Measurements from ENCODE around the gene TSPEAR.

TSPEAR gene

DNA sequence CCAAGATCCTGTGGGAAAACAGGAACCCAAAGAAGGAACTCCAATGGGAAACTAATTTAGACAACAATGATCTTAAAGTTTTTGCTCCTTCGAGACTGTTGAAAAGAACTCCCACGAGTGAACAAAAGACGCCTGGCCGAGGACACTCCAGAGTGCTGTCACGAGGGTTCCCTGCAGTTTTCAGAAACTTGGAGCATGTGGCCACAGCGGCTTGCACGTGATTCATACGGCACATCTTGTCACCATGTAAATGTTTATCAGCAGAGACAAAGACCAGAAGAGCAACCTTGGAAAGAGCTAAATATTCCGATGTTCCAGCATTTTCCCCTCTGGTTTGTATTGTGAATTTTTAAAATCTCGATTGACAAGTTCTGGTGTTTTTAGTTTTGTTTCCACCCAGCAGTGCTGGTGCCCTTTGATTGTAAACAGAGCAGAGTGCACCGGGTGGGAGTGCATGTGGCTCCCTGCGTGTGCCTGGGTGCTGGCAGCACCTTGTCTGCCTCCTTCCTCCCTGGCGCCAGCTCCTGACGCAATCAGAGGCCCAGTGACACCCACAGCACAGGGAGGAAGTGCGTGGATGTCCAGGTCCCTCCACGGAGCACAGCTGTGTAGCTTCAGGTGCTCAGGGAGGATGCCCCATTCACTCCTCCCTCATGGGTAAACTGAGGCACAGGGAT is 233.1 kb downstream of the TSPEAR start:
- DNase-seq: no peak

GRCh38 chr21:44477712-44478111 is 233.7 kb downstream of the TSPEAR start:
- no peak for DNase-seq

DNA sequence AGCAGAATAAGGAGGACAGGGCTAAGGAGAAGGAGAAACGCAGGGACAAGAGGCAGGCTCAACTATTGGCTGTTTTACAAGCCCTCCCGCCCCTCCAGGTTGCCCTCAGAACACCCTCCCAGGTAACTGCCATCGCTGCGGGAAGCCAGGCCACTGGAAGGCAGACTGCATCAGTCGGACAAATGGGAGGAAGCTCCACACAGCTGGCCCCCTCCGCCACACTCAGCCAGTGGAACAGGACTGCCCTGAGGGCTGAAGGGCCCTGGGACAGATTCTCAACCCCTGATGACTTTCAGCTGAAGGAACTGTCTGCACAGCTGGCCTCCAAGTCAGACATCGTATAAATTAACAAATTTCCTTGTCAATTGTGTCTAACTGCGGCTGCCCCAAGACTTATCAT is 234.2 kb downstream of the TSPEAR start:
- no peak for DNase-seq

GRCh38 chr21:44475266-44475845 is 236.0 kb downstream of the TSPEAR start:
- no peak for DNase-seq

GRCh38 chr21:44473915-44474555 is 237.3 kb downstream of the TSPEAR start:
- no peak for DNase-seq

DNA sequence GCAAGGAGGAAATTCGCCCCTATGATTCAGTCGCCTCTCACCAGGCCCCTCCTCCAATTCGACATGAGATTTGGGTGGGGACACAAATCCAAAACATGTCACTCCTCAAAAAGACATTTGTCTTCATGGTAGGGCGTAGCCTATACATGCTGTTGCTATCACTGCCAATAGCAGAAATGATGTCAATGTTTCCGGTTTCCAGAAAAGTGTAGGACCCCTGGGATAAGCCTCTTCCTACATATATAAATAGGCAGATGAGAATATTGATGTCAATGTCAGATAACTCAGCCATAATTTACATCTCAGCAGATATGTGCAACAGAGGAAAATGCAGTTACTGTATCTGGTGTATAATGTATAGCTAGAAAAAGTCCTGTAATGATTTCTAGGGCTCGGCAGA is 239.4 kb downstream of the TSPEAR start:
- DNase-seq: no peak

DNA sequence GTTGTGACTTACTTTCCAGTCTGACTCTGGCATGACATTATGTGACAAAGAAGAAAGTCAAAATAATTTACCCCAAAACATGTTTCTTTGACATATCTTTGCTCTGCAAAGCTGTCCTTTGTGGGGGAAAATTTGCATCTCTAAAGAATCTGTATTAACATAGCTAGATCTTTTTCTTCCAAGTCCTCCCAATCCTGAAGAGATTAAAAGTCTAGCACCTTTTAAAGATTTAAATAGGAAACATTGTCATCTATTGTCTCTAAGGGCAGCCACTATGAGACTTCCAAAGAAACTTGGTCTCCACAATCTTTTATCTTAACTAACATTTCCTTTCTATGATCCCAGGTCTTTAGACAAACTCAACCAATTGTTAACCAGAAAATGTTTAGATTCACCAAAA is 240.0 kb downstream of the TSPEAR start:
- DNase-seq: no peak

DNA sequence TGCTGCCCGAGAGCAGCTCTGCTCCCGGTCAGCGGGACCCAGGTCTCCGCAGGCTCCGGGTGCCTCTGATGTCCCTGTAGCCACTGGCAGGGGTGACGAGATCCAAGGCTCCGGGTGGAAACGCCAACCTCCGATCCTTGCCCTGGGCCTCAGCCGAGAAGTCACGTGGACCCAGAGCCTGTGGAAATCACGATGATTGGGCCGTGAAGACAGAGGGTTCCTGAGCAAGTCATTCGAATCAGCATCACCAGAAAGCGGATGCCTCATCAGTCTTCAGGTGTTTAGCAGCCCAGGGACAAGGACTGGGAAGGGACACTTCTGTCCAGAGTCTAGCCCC is 243.5 kb downstream of the TSPEAR start:
- no peak for DNase-seq

- no peak for DNase-seq
These were observed 244.1 kb downstream of the TSPEAR start for GRCh38 chr21:44466996-44467858.

DNA sequence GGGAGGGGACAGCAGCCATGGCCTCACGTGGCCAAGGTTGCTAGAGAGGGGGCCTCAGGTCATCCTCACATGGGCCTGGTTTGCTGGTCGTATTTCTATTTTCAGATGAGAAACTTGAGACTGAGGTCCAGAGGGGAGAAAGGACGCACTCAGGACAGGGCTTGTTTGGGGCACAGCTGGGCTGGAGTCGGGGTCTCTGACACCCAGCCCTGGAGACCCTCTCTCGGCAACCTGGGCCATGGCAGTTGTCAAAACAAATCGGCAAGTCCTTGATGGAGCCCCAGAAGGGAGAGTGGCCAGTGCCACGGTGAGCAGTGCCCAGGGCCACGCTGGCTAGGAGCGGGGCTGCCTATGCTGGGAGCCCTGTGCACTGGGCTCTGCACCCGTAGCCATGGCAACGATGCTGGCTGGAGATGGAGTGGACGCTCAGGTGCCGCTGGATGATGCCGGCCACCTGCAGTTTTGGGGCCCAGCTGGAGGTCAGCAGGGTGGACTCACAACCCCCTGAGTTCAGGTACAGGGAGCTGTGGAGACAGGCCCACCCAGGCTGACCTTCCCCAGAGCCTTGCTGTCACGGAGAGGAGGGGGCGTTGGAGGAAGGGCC is 244.9 kb downstream of the TSPEAR start:
- no peak for DNase-seq

DNA sequence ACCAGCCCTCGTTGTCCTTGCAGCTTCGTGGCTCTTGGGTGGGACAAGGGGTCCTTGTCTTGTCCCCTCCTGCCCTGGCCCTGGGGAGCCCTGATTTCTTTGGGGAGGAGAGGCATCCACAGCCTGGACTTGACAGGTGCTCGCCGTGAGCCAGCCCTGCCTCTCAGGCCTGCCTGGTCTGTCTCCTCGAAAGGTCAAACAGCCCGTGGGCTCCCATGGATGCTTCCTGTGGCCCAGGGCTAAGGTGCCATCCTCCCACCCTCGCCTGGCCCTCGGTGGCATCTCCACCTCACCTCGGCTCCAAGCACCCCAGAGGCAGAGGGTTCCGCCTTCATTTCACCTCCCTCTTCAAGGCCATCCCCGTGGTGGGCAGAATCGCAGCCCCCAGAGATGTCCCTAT is 247.0 kb downstream of the TSPEAR start:
- DNase-seq: no peak

- DNase-seq: no peak
These were observed 247.6 kb downstream of the TSPEAR start for GRCh38 chr21:44463724-44464123.

DNA sequence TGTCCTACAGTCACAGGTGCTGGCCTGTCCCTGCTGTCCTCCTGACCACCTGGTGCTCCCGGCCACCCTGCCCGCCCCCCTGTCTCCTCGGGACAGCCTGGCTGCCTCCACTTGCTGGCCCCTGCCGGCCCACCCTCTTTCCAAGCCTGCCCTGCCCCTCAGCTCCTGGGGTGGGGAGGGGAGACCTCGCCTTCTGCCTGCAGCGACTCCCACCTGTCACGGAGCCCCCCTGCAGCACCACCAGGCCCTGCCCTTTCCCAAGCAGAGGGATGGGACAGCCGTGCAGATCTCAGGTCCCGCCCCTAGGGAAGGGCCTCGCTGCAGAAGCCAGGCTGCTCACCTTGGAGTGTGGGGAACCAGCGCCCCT is 248.6 kb downstream of the TSPEAR start:
- DNase-seq: no peak

DNA sequence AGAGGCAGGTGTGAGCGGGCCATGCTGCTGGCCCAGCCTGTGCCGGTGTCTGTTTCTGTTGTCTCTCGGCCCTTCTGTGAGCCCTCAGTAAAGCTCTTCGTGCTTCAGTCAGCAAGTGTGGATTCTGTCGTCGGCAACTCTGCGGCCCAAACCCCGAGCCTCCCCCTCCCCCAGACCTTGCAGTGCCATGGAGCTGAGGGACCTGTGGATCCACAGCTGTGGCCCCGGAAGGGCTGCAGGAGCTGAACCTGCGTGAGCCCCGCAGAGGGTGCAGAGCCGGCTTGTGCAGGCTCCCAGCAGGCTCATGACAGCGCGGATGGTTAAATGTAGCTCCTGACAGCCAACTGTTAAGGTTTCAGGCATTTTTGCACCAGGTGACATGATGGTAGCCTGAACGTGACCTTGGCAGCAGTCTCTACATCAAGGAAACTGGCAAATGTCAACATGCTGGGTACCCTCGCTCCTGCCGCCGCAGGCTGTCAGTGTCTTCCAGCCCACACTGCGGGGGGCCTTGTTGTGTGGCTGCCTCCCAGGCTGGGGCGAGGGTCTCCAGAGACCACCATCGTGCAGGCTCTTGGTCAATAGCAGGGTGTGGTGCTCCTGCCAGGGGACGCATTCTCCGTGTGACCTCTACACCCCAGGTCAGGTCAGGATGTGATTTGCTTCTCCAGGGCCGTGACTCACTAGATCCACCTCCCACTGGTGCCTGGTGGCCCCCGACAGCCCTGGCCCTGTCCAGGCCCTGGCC is 249.1 kb downstream of the TSPEAR start:
- no peak for DNase-seq

- no peak for DNase-seq
These were observed 249.8 kb downstream of the TSPEAR start for GRCh38 chr21:44461464-44462001.

DNA sequence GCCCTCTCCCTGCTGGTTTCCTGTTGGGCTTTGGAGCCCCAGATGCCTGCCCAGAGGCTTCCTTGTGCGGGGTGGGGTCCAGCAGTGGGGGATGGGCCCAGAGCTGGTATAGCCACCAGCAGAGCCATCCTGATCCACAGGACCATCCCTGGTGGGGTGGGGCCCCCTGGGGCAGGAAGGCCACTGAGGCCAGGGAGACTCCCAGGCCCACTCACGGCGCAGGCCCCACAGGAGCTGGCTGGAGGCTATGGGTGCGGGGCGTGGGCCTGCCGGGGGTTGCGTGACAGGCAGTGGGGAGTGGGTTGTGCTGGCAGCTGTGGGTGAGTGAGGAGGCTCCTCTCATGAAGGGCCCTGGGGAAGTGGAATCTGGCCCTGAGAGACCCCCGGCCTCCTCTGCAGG is 250.4 kb downstream of the TSPEAR start:
- DNase-seq: no peak

- no peak for DNase-seq
These were observed 251.0 kb downstream of the TSPEAR start for GRCh38 chr21:44460441-44460755.

DNA sequence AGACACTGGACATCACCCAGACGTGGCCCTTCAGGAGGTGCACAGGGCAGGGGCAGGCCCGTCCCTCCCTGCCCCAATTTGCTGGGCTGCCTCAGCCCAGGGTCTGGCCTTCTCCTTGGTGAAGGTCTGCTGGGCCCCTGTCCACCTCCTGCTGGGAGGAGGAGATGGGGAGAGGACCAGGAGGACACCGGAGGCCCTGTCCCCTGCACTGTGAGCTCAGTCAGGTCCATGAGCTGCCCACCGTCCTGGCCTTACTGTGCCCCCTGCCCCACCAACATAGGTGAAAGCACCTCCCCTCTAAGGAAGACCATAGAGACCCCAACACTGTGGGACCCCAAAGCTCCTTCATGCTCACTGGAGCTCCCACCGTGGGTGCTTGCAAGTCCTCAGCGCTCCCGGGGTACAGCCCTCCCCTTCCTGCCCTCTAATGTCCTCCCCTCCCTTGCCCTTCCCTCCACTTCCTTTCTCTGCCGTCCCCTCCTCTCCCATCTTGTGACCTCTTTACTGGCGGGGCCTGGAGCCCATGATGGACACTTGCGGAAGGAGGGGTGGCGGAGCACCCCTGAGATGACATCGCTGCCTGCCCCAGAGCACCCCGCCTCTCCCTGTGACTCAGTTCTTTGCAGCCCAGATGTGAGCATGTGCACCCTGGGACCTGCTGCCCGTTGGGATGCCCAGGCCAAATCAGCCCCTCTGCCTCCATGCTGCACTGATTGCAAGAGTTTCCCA is 251.5 kb downstream of the TSPEAR start:
- DNase-seq: no peak

DNA sequence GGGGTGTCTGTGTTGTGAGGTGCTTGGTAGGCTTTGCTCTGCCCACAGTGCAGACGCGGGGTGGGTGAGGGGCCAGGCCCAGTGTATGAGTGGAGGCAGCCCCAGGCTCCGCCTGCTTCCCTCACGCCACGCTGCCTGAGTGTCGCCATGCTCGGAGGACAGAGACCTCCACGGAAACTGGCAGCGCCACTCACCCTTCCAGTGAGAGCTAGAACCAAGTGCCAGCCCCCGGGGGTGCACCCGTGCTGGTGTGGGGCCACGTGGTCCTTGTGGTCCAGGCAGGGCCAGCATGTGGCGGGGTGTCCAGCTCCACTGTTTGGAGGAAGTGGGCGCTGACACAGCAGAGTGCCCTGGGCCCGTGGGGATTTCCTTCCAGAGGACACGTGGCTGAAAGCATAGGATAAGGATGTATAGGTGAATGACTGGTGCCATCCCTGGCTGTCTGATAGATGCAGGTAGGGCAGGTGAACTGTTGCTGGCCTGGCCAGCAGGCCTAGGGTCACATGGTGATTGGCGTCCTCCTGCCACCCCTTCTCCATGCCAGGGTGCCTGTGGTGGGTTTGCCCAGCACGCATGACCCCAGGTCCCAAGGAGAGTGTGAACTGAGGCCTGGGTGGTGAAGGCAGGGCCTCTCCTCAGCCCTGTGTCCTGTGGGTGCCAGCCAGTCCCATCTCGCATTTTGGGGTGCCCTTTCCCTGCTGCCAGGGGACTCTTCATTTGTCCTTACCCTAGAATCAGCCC is 252.2 kb downstream of the TSPEAR start:
- no peak for DNase-seq

DNA sequence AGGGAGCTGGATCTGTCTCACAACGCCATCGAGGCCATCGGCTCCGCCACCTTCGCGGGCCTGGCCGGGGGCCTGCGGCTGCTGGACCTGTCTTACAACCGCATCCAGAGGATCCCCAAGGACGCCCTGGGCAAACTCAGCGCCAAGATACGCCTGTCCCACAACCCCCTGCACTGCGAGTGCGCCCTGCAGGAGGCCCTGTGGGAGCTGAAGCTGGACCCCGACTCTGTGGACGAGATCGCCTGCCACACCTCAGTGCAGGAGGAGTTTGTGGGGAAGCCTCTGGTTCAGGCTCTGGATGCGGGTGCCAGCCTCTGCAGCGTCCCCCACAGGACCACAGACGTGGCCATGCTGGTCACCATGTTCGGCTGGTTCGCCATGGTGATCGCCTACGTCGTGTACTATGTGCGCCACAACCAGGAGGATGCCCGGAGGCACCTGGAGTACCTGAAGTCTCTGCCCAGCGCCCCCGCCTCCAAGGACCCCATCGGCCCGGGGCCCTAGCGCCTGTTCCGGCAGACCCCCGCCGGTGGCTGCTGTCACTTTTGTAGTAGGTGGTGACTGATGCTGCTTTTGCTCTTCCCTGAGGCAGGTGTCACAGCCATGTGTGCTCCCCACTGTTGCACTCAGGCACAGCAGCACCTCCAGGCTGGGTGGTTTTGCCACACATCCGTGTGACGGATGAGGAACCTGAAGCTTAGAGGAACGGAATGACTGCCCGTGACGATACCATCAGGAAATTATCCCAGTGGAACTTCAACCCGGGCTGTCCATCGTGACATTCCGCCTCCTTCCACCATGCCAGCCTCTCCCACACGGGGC is 254.2 kb downstream of the TSPEAR start:
- DNase-seq: no peak

Measured in NCI-H526 (cell line).